Activated naive CD4-positive, alpha-beta T cell treated with anti-CD3 and anti-CD28 coated beads, Interleukin-2, amount 50 U/mL, for 16 hours (primary cell): Measurements from ENCODE around the gene MCC.

Experiments used
- DNase-seq: peaks from one replicate; pipeline ENCODE4 v3.0.0-alpha.2; 2020

MCC gene

GRCh38 chr5:113000466-113000865 is 487.8 kb downstream of the MCC start:
- no peak for DNase-seq

GRCh38 chr5:112998296-112998695 is 490.0 kb downstream of the MCC start:
- DNase-seq: no peak

- no peak for DNase-seq
Measured at GRCh38 chr5:112996830-112997374, 491.4 kb downstream of the MCC start.

- DNase-seq: peak; percentile 74
Measured at GRCh38 chr5:112995764-112996618, 492.3 kb downstream of the MCC start.

GRCh38 chr5:112986224-112986623 is 502.0 kb downstream of the MCC start:
- no peak for DNase-seq

GRCh38 chr5:112983363-112983762 is 504.9 kb downstream of the MCC start:
- DNase-seq: no peak

- DNase-seq: no peak
Measured at GRCh38 chr5:112979723-112980122, 508.5 kb downstream of the MCC start.

- no peak for DNase-seq
Measured at GRCh38 chr5:112978836-112979235, 509.4 kb downstream of the MCC start.

GRCh38 chr5:112977440-112977861 is 510.8 kb downstream of the MCC start:
- no peak for DNase-seq

- DNase-seq: peak; percentile 96
Measured at GRCh38 chr5:112976432-112977309, 511.6 kb downstream of the MCC start, which contains the start of gene DCP2. DCP2 (plus strand) TSS chr5:112976798; CDS start chr5:112976934, 136 bp downstream.

GRCh38 chr5:112975721-112976431 is 512.4 kb downstream of the MCC start:
- no peak for DNase-seq

GRCh38 chr5:112974901-112975300 is 513.4 kb downstream of the MCC start:
- no peak for DNase-seq

- DNase-seq: no peak
Measured at GRCh38 chr5:112973904-112974303, 514.3 kb downstream of the MCC start.

- no peak for DNase-seq
Measured at GRCh38 chr5:112973036-112973435, 515.2 kb downstream of the MCC start.
